IMR-90 (cell line): Measurements from ENCODE around the gene RASGRF2. TPM values are rescaled to one million over a fixed set of nuclear protein-coding genes. Genes with fewer than 3 reads are reported as not detected.

ENCODE experiments used
- ATAC-seq: fragments of 200-7000 bp; cut with Tn5 transposase; 2 replicates; pipeline ENCODE4 v1.9.1; 2020; ENCODE audit warnings: low read depth, mild to moderate bottlenecking, moderate library complexity
- BruUV-seq: library from RNA; stranded (reverse); fragments of 400-500 nt; replicated peaks from 2 replicates; lab custom pipeline; 2021; lab: Mats Ljungman, UMichigan
- CTCF ChIA-PET: fragments of 300-600 bp; formaldehyde crosslinking; extraction: SDS; loops from one replicate; lab custom pipeline; 2021; ENCODE audit warnings: antibody characterized with exemption; lab: Yijun Ruan, JAX
- POLR2A ChIA-PET: fragments of 300-600 bp; sonication (Branson Sonifier 250); formaldehyde crosslinking; loops from one replicate; lab custom pipeline; 2022; ENCODE audit warnings: antibody characterized with exemption; ENCODE audit not compliant: unreplicated experiment; lab: Charles Lee
- DNase-seq: peaks from one replicate; pipeline ENCODE4 v3.0.0; 2013
- H2AFZ ChIP-seq: replicated peaks from 2 replicates; pipeline ENCODE3; 2013; ENCODE audit warnings: low read length, mild to moderate bottlenecking; ENCODE audit not compliant: poor library complexity
- H2AK5ac ChIP-seq: 2 replicates; pipeline ENCODE4 v1.6.1; 2013; ENCODE audit warnings: low read depth, low read length, inconsistent platforms
- H2AK9ac ChIP-seq: replicated peaks from 2 replicates; pipeline ENCODE3; 2013; ENCODE audit warnings: mild to moderate bottlenecking, low read depth, low read length, moderate library complexity; ENCODE audit not compliant: poor library complexity
- H2BK120ac ChIP-seq: 2 replicates; pipeline ENCODE4 v1.6.1; 2013; ENCODE audit warnings: low read depth, low read length, inconsistent platforms
- H2BK15ac ChIP-seq: 3 replicates; pipeline ENCODE4 v1.6.1; 2013; ENCODE audit warnings: low read depth, low read length, inconsistent platforms
- H2BK20ac ChIP-seq: 2 replicates; pipeline ENCODE4 v1.6.1; 2013; ENCODE audit warnings: low read depth, mild to moderate bottlenecking, inconsistent platforms, low read length, moderate library complexity
- H2BK5ac ChIP-seq: 2 replicates; pipeline ENCODE4 v1.6.1; 2013; ENCODE audit warnings: mild to moderate bottlenecking, low read depth, low read length, inconsistent platforms; ENCODE audit not compliant: poor library complexity, severe bottlenecking
- H3K14ac ChIP-seq: replicated peaks from 2 replicates; pipeline ENCODE4 v1.6.1; 2013; ENCODE audit warnings: low read depth, low read length, inconsistent platforms
- H3K18ac ChIP-seq: 2 replicates; pipeline ENCODE4 v1.6.1; 2013; ENCODE audit warnings: low read depth, low read length, control low read depth
- H3K23ac ChIP-seq: 2 replicates; pipeline ENCODE4 v1.6.1; 2013; ENCODE audit warnings: low read depth, low read length, inconsistent platforms
- H3K27ac ChIP-seq: 2 replicates; pipeline ENCODE4 v1.5.1; 2013; ENCODE audit warnings: mild to moderate bottlenecking, control low read depth, low read length; ENCODE audit not compliant: insufficient read depth
- H3K27me3 ChIP-seq: 2 replicates; pipeline ENCODE4 v1.6.1; 2013; ENCODE audit warnings: low read length; ENCODE audit not compliant: control insufficient read depth, insufficient read depth
- H3K36me3 ChIP-seq: 2 replicates; pipeline ENCODE4 v1.6.1; 2013; ENCODE audit warnings: low read length, mixed read lengths; ENCODE audit not compliant: control insufficient read depth, insufficient read depth
- H3K4ac ChIP-seq: 2 replicates; pipeline ENCODE4 v1.6.1; 2013; ENCODE audit warnings: low read depth, low read length, inconsistent platforms
- H3K4me1 ChIP-seq: 2 replicates; pipeline ENCODE4 v1.6.1; 2013; ENCODE audit warnings: low read length, mixed read lengths; ENCODE audit not compliant: control insufficient read depth, insufficient read depth
- H3K4me2 ChIP-seq: 2 replicates; pipeline ENCODE4 v1.6.1; 2013; ENCODE audit warnings: low read depth, mild to moderate bottlenecking, control low read depth, low read length, moderate library complexity
- H3K4me3 ChIP-seq: 2 replicates; pipeline ENCODE4 v1.5.1; 2013; ENCODE audit warnings: low read depth, mild to moderate bottlenecking, control low read depth, low read length, moderate library complexity; ENCODE audit not compliant: insufficient read depth
- H3K56ac ChIP-seq: 2 replicates; pipeline ENCODE4 v1.6.1; 2013; ENCODE audit warnings: low read length, inconsistent platforms; ENCODE audit not compliant: insufficient read depth; ENCODE audit errors: extremely low read depth
- H3K79me1 ChIP-seq, 2 experiments: 2 replicates each; pipeline ENCODE4 v1.6.1; 2013; ENCODE audit warnings: low read length in 2 of 2, inconsistent platforms in 1 of 2, low read depth in 1 of 2
- H3K9ac ChIP-seq: 2 replicates; pipeline ENCODE4 v1.6.1; 2013; ENCODE audit warnings: low read depth, low read length, control low read depth
- H3K9me1 ChIP-seq: 2 replicates; pipeline ENCODE4 v1.6.1; 2013; ENCODE audit warnings: low read length, inconsistent platforms; ENCODE audit not compliant: insufficient read depth
- H3K9me3 ChIP-seq: 2 replicates; pipeline ENCODE4 v1.6.1; 2013; ENCODE audit warnings: low read length; ENCODE audit not compliant: control insufficient read depth, insufficient read depth
- H4K20me1 ChIP-seq: 2 replicates; pipeline ENCODE4 v1.6.1; 2013; ENCODE audit warnings: low read length, inconsistent platforms; ENCODE audit not compliant: insufficient read depth
- H4K5ac ChIP-seq: 2 replicates; pipeline ENCODE4 v1.6.1; 2013; ENCODE audit warnings: mild to moderate bottlenecking, low read depth, low read length, control low read depth
- H4K8ac ChIP-seq, 2 experiments: 2 replicates each; pipeline ENCODE4 v1.6.1; 2013; ENCODE audit warnings: low read depth in 2 of 2, low read length in 2 of 2, control low read depth in 1 of 2, inconsistent platforms in 1 of 2
- H4K91ac ChIP-seq: 2 replicates; pipeline ENCODE4 v1.6.1; 2013; ENCODE audit warnings: low read depth, low read length, inconsistent platforms; ENCODE audit not compliant: insufficient read depth
- BHLHE40 ChIP-seq: fragments of 150-350 bp; IDR thresholded peaks from 2 replicates; pipeline ENCODE4 v1.6.1; 2016; ENCODE audit warnings: mild to moderate bottlenecking, low read depth, low read length
- CEBPB ChIP-seq: IDR thresholded peaks from 2 replicates; pipeline ENCODE4 v1.6.1; 2012; ENCODE audit warnings: low read depth, low read length, improper control_type of control experiment
- FOS ChIP-seq: fragments of 150-350 bp; IDR thresholded peaks from 2 replicates; pipeline ENCODE4 v1.6.1; 2016; ENCODE audit warnings: low read depth, low read length
- MXI1 ChIP-seq: IDR thresholded peaks from 2 replicates; pipeline ENCODE4 v1.6.1; 2012; ENCODE audit warnings: low read depth, mild to moderate bottlenecking, low read length, moderate library complexity, borderline replicate concordance
- NFE2L2 ChIP-seq: fragments of 150-350 bp; IDR thresholded peaks from 2 replicates; pipeline ENCODE4 v1.6.1; 2016; ENCODE audit warnings: low read depth, mild to moderate bottlenecking, low read length
- WGBS, 2 experiments: methylation state at CpG; one replicate each; pipeline versions ENCODE4 v1.1.5 to v1.1.7; 2013; ENCODE audit warnings: missing lambda C conversion rate in 2 of 2; ENCODE audit not compliant: insufficient read length in 1 of 2; ENCODE audit errors: extremely low coverage in 2 of 2; 5-methylcytosine and 5-hydroxymethylcytosine counted together
- dilution Hi-C: fragments of 300-500 bp; cut with HindIII; formaldehyde crosslinking; loops from one replicate; pipeline ENCODE4 v1.14.3; 2018; ENCODE audit warnings: low sequenced_read_pairs; ENCODE audit not compliant: unreplicated experiment
- in situ Hi-C: fragments of 300-500 bp; cut with MboI; formaldehyde crosslinking; loops from 3 replicates; pipeline ENCODE4 v1.14.3; 2019; ENCODE audit warnings: low sequenced_read_pairs, inconsistent platforms, mixed read lengths
- intact Hi-C: fragments of 100-400 bp; cut with micrococcal nuclease; formaldehyde crosslinking; loops from 2 replicates; pipeline ENCODE4 v1.10.0; 2022
- polyA plus RNA-seq, 3 experiments: library from polyadenylated mRNA; depleted of rRNA; stranded (reverse); fragments of >200 nt; gene quantifications; 2 replicates each; pipeline ENCODE4 v1.2.3, GENCODE V29; 2012; ENCODE audit warnings: low replicate concordance in 1 of 3
- total RNA-seq: library from RNA; depleted of rRNA; stranded (reverse); fragments of >200 nt; gene quantifications from 2 replicates; pipeline ENCODE4 v1.2.3, GENCODE V29; 2012

Gene RASGRF2
- total and polyA plus RNA-seq, 2 of the 4 experiments (the other 2 are of a cell fraction), result 2.9 to 5.0 TPM

DNA sequence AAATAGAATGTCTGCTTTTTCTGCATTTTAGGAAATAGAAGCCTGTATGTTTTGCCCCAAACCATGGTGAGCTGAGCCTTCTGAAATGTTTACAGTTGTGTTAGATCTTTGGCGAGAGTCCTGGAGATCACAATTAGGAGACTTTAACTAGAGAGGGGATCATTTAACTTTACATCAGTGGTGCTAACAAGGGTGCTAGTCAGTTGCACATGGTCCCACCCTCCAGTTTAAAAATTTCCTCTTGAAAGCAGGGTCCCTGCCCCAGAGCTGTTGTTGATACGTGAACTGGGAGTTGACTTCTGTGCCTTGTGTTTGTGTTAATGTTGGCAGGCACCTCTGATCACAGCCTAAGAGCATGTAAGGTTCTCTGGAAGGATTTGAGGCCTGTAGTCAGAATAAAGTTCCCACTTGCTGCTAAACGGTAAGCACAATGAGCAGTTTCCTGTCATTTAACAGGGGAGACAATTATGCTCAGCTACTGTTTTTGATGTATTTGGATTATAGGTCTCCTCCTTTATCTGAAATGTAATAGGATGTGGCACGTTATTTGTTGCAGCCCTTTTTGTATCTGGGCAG is 43.7 kb downstream of the RASGRF2 start:
- H2AK5ac ChIP-seq, result peak overlapping the region; percentile 40; the same call in 1 of the 2 replicates
- peaks cover 8% of the 10 kb centered on the region; the same call in 1 of the 2 replicates for H3K9me1 ChIP-seq
- no peak overlapping the region for H3K9ac ChIP-seq
- peaks cover 16% of the 10 kb centered on the region for H4K20me1 ChIP-seq
- no CpG with 5 or more reads among the region's 4 CpGs for WGBS, 2 experiments
- H3K23ac ChIP-seq, result peak overlapping the region; percentile 0; the same call in 1 of the 2 replicates
- H2AFZ ChIP-seq, result peak overlapping the region; percentile 55
- H3K9me3 ChIP-seq, result no peaks in the 10 kb centered on the region
- peaks cover 34 to 75% of the 10 kb centered on the region in 2 experiments for H3K79me1 ChIP-seq
- H2BK5ac ChIP-seq, result no peak overlapping the region
- H3K4me1 ChIP-seq, result peaks cover 5% of the 10 kb centered on the region
- no peak overlapping the region for H3K4me3 ChIP-seq
- peak overlapping the region in 1 of 2 experiments; percentile 59; a peak in 1 of 4 replicates for H4K8ac ChIP-seq
- intact Hi-C loops, result no loop called here
- no peak overlapping the region for H3K18ac ChIP-seq
- H2BK15ac ChIP-seq, result no peak overlapping the region; the same call in 2 of the 3 replicates
- no peak overlapping the region for H4K5ac ChIP-seq
- H3K4ac ChIP-seq, result peak overlapping the region; percentile 41
- peak overlapping the region; percentile 40 for H2BK20ac ChIP-seq
- H3K14ac ChIP-seq, result peak overlapping the region; percentile 69
- CTCF ChIA-PET, result no interaction called here
- no peaks in the 10 kb centered on the region for H3K36me3 ChIP-seq
- H3K27me3 ChIP-seq, result no peaks in the 10 kb centered on the region
- peak overlapping the region; percentile 54; the same call in 1 of the 2 replicates for H3K27ac ChIP-seq
- in situ Hi-C loops, result no loop called here
- TF ChIP-seq MXI1 (no peak), CEBPB (no peak), BHLHE40 (no peak), FOS (no peak), NFE2L2 (no peak)
- peak overlapping the region; percentile 40 for H3K4me2 ChIP-seq
- DNase-seq, result no peak
- H2BK120ac ChIP-seq, result peak overlapping the region; percentile 17; the same call in 1 of the 2 replicates
- POLR2A ChIA-PET, result no interaction called here
- H3K56ac ChIP-seq, result no peak overlapping the region
- peak; percentile 83 for ATAC-seq
- dilution Hi-C loops, result no loop called here
- H4K91ac ChIP-seq, result no peak overlapping the region
- BruUV-seq, result no TSS peak
- H2AK9ac ChIP-seq, result no peak overlapping the region
